Activated CD4-positive, alpha-beta memory T cell treated with anti-CD3 and anti-CD28 coated beads, Interleukin-2, amount 10 ng/mL, durations not matched to agents 7 days and 5 days (primary cell): Measurements from ENCODE around the gene SH3BGRL. TPM values are rescaled to one million over a fixed set of nuclear protein-coding genes. Genes with fewer than 3 reads are reported as not detected.

ENCODE experiments used
- CTCF ChIA-PET: fragments of 350-600 bp; sonication (Branson Sonifier 250); formaldehyde crosslinking; loops from one replicate; lab custom pipeline; 2021; ENCODE audit warnings: antibody characterized with exemption, inconsistent platforms; lab: Charles Lee
- POLR2A ChIA-PET: fragments of 350-600 bp; sonication (Branson Sonifier 250); formaldehyde crosslinking; loops from one replicate; lab custom pipeline; 2021; ENCODE audit warnings: antibody characterized with exemption; lab: Charles Lee
- DNase-seq: peaks from one replicate; pipeline ENCODE4 v3.0.0-alpha.2; 2020
- H3K27ac Mint-ChIP-seq: one replicate; pipeline ENCODE4 v1.8.0; 2021; ENCODE audit warnings: mild to moderate bottlenecking, mixed read lengths
- H3K27me3 Mint-ChIP-seq: one replicate; pipeline ENCODE4 v1.8.0; 2021; ENCODE audit warnings: mixed read lengths
- H3K36me3 Mint-ChIP-seq: one replicate; pipeline ENCODE4 v1.8.0; 2021; ENCODE audit warnings: low read depth, mixed read lengths
- H3K4me1 Mint-ChIP-seq: one replicate; pipeline ENCODE4 v1.8.0; 2021; ENCODE audit warnings: mixed read lengths
- H3K4me3 Mint-ChIP-seq: one replicate; pipeline ENCODE4 v1.8.0; 2021; ENCODE audit warnings: mild to moderate bottlenecking, mixed read lengths
- H3K9me3 Mint-ChIP-seq: one replicate; pipeline ENCODE4 v1.8.0; 2021; ENCODE audit warnings: mixed read lengths
- total RNA-seq, 2 experiments: library from RNA; stranded (reverse); gene quantifications; one replicate each; pipeline ENCODE4 v1.2.3, GENCODE V29; 2021

Gene SH3BGRL
- 10 to 100 TPM; 79.6 to 84.7 TPM for total RNA-seq

DNA sequence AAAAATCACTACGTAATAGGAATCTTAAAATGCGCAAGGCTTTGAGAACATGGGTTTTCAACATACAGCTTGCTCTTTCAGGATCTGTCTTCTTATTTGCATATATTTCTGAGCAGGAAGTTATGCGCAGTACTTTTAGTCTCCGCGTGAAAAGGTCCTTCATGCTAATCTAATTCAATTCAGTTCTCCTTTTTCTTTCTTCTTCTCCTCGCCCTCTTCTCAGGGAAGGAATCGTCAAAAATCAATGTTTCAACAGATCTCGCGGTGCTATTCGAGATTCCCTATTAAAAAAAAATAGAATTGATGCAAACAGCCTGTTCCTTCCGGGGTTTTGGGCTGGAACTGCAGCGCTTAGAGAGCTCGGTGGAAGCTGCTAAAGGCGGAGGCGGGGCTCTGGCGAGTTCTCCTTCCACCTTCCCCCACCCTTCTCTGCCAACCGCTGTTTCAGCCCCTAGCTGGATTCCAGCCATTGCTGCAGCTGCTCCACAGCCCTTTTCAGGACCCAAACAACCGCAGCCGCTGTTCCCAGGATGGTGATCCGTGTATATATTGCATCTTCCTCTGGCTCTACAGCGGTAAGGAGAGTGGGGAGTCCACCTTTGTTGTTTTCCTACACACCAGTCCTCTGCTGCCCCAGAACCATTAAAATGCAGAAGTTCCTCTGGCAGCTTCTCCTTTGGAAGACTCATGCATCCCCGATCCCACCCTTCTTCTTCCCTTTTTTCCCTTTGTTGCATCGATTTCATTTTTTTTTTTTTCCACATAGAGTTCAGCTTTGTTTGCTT lies at the start of gene SH3BGRL, which contains the start of gene HMGN5:
SH3BGRL (plus strand) TSS at position 432 of the 785 bp plus-strand sequence; CDS start at position 531, 99 bp downstream.
HMGN5 (minus strand) TSS at position 243 of the 785 bp plus-strand sequence. CDS start 80,364 bp downstream, outside the sequence.
- peak within 1 kb of the TSS; percentile 96 for H3K27ac Mint-ChIP-seq

DNA sequence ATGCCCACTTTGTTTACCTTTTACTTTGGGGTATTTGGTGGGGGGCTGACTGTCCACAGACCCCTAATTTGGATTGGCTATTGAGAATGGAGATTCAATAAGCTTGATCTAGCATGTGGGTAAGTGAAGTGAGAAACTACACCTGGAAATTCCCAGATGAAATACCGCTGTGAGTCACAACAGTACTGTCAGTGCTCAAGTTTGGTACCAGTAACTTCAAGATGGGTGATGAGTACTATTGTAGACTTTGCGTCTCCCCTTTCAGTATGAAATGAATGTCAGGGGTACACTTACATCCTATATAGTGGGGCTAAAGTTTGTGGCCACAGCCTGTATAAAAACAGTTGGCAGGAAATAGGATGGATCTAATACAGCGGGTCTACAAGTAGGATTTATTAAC lies 33.5 kb upstream of the SH3BGRL start:
- ChIA-PET CTCF (no interaction called here), POLR2A (no interaction called here)
- no peak for DNase-seq
- Mint-ChIP-seq H3K36me3 (no peaks in the 10 kb centered on the region), H3K27ac (no peak overlapping the region), H3K4me1 (no peaks in the 10 kb centered on the region), H3K27me3 (no peaks in the 10 kb centered on the region), H3K4me3 (no peak overlapping the region), H3K9me3 (no peaks in the 10 kb centered on the region)

More for the DNA sequence above, at the start of gene SH3BGRL, which contains the start of gene HMGN5:
- POLR2A ChIA-PET: interaction anchor here (0.7 to 1.5 kb wide), 4 partner anchors 19 to 392 kb away, joined by 3 to 9 read pairs (median 4); partner anchors contain the start of gene BRWD3
- peak; percentile 75 for DNase-seq
- H3K36me3 Mint-ChIP-seq: peaks cover 23% of the 10 kb centered on the region
- CTCF ChIA-PET: interaction anchor here (1.8 to 2.3 kb wide), 3 partner anchors 9 to 393 kb away, joined by 5 to 10 read pairs (median 6); no protein-coding TSS in a partner anchor
- H3K9me3 Mint-ChIP-seq: no peaks in the 10 kb centered on the region
- H3K4me1 Mint-ChIP-seq: peaks cover 35% of the 10 kb centered on the region
- H3K4me3 Mint-ChIP-seq: peak within 1 kb of the TSS; percentile 99
- H3K27me3 Mint-ChIP-seq: no peaks in the 10 kb centered on the region

DNA sequence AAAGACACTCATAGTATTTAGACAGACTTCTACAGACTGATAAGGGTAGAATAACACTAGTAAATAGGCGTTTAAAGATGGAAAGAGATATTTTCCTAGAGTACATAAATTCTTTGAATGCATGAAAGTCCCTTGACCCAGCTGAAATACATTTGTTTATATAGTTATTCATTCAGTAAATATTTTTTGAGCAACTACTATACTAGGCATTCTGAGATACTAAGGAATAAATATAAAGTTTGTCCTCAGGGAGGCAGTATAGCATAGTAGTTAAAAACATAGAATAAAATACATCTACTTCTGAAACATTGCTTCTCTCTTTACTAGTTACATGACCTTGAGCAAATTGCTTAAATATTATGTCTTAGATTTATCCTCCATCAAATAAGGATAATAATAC lies 27.6 kb upstream of the SH3BGRL start:
- H3K4me3 Mint-ChIP-seq: no peak overlapping the region
- CTCF ChIA-PET: interaction anchor here (1.1 kb wide), 1 partner anchor 203 kb away, joined by 5 read pairs; no protein-coding TSS in a partner anchor
- POLR2A ChIA-PET: no interaction called here
- H3K36me3 Mint-ChIP-seq: no peaks in the 10 kb centered on the region
- no peaks in the 10 kb centered on the region for H3K9me3 Mint-ChIP-seq
- no peaks in the 10 kb centered on the region for H3K27me3 Mint-ChIP-seq
- DNase-seq: no peak
- no peak overlapping the region for H3K27ac Mint-ChIP-seq
- no peaks in the 10 kb centered on the region for H3K4me1 Mint-ChIP-seq

DNA sequence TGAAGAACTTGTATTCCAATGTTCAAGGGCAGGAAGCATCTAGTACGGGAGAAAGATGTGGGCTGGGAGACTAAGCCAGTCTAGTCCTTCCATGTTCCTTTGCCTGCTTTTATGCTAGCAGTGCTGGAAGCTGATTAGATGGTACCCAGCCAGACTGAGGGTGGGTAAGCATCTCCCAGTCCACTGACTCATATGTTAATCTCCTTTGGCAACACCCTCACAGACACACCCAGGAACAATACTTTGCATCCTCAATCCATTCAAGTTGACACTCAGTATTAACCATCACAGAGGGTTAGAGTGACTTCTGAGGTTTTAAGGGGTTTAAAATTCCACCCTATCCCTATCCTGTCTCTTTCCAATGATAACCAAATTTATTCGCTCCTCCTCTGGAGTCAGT lies 6.6 kb upstream of the SH3BGRL start:
- H3K9me3 Mint-ChIP-seq: no peaks in the 10 kb centered on the region
- H3K27ac Mint-ChIP-seq: no peak overlapping the region
- H3K36me3 Mint-ChIP-seq: no peaks in the 10 kb centered on the region
- CTCF ChIA-PET: interaction anchor here (0.6 to 1.6 kb wide), 7 partner anchors 10 to 503 kb away, joined by 3 read pairs; no protein-coding TSS in a partner anchor
- H3K4me3 Mint-ChIP-seq: no peak overlapping the region
- POLR2A ChIA-PET: no interaction called here
- peaks cover 3% of the 10 kb centered on the region for H3K4me1 Mint-ChIP-seq
- no peaks in the 10 kb centered on the region for H3K27me3 Mint-ChIP-seq
- DNase-seq: no peak

DNA sequence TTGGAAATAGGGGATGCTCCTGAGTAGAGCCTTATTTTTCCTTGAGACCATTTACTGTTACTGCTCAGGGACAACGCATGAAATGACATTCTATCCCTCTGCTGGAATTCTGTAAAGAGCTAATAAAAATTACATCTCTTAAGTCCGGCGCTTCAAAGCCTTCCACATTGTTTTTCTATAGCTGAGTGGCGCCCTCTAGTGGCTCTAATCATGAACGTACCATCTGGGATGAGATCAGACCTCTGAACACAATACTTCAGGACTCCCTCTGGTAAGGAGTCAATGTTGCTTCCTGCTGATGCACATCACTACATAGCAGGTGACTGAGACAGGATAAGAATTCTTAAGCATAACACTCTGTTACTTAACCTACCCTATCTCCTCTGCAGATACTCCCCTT lies 6.2 kb upstream of the SH3BGRL start:
- H3K36me3 Mint-ChIP-seq: no peaks in the 10 kb centered on the region
- H3K27me3 Mint-ChIP-seq: no peaks in the 10 kb centered on the region
- no peak overlapping the region for H3K27ac Mint-ChIP-seq
- ChIA-PET POLR2A (no interaction called here), CTCF (interaction anchor here (0.6 to 1.6 kb wide), 8 partner anchors 9 to 504 kb away, joined by 3 read pairs; no protein-coding TSS in a partner anchor)
- DNase-seq: peak; percentile 56
- H3K4me1 Mint-ChIP-seq: peaks cover 3% of the 10 kb centered on the region
- no peak overlapping the region for H3K4me3 Mint-ChIP-seq
- H3K9me3 Mint-ChIP-seq: no peaks in the 10 kb centered on the region

DNA sequence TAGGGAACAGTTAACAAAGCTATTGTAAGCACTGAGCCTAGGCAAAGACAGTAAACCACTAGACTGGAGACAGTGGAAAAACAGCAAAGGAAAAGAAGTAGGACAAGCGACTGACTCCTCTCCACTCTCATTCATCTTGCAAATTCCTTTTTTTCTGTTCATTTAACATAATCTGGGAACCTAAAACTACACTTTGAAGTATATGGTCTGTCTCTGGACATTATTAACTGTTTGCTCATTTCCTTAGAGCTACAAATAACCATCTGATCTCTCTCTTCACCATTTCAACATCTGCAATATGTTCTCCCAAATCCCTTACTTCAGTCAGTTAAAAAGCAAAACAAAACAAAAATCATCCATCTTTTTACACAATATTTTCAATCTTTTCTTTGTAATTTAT lies 831 bp upstream of the SH3BGRL start:
- POLR2A ChIA-PET: no interaction called here
- H3K4me3 Mint-ChIP-seq: peak overlapping the region; percentile 99
- CTCF ChIA-PET: interaction anchor here (1.8 to 2.3 kb wide), 3 partner anchors 9 to 393 kb away, joined by 5 to 10 read pairs (median 6); no protein-coding TSS in a partner anchor
- no peaks in the 10 kb centered on the region for H3K27me3 Mint-ChIP-seq
- H3K36me3 Mint-ChIP-seq: peaks cover 15% of the 10 kb centered on the region
- no peak for DNase-seq
- H3K4me1 Mint-ChIP-seq: peaks cover 31% of the 10 kb centered on the region
- peak overlapping the region; percentile 96 for H3K27ac Mint-ChIP-seq
- H3K9me3 Mint-ChIP-seq: no peaks in the 10 kb centered on the region

DNA sequence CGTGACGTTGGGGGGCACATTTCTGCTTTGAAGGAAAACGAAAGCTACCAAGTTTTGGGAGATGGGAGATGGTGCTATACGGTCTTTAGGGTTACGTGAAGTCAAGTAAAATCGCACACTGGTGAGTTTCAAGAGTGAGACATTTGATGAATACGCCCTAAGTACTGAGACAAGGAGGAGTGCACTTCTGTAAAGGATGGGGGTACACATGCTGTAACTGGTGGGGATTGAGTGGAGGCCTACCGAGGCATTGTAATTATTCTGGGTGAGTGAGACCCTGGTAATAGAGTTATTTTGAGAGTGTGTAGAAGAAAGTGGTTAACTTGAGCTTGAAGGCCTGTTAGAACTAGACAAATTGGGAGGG lies 536 bp downstream of the SH3BGRL start:
- H3K27me3 Mint-ChIP-seq: no peaks in the 10 kb centered on the region
- ChIA-PET POLR2A (interaction anchor here (1.1 to 1.5 kb wide), 3 partner anchors 35 to 393 kb away, joined by 3 to 9 read pairs (median 5); partner anchors contain the start of gene BRWD3), CTCF (interaction anchor here (1.8 to 2.3 kb wide), 3 partner anchors 8 to 394 kb away, joined by 5 to 10 read pairs (median 6); no protein-coding TSS in a partner anchor)
- H3K4me1 Mint-ChIP-seq: peaks cover 35% of the 10 kb centered on the region
- no peak for DNase-seq
- H3K27ac Mint-ChIP-seq: peak overlapping the region; percentile 96
- no peaks in the 10 kb centered on the region for H3K9me3 Mint-ChIP-seq
- peak overlapping the region; percentile 99 for H3K4me3 Mint-ChIP-seq
- peaks cover 23% of the 10 kb centered on the region for H3K36me3 Mint-ChIP-seq

DNA sequence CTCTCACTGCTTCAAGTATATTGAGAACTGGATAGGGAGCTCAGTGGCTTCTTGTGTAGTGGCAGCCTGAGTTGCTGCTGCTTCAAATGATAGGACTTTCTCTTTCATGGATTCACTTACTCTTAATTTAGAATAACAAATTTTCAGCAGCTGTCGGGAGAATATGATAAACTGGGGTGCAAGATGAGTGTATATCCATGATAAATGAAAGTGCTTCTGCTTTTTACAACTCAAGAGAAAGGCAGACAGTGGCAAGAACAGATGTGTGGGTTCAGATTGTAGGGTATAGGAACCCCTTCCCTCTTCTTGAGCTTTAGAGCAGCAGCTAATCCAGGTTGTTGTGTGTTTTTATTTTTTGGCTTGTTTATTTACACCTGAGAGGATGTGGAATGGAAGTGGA lies 1.0 kb downstream of the SH3BGRL start:
- Mint-ChIP-seq H3K36me3 (peaks cover 28% of the 10 kb centered on the region), H3K4me3 (peak overlapping the region; percentile 99), H3K27ac (peak overlapping the region; percentile 96), H3K27me3 (no peaks in the 10 kb centered on the region), H3K9me3 (no peaks in the 10 kb centered on the region), H3K4me1 (peaks cover 35% of the 10 kb centered on the region)
- POLR2A ChIA-PET: interaction anchor here (1.3 to 1.5 kb wide), 2 partner anchors 34 to 82 kb away, joined by 3 to 5 read pairs; no protein-coding TSS in a partner anchor
- CTCF ChIA-PET: interaction anchor here (1.8 to 2.3 kb wide), 2 partner anchors 82 to 394 kb away, joined by 6 to 10 read pairs; no protein-coding TSS in a partner anchor
- no peak for DNase-seq

DNA sequence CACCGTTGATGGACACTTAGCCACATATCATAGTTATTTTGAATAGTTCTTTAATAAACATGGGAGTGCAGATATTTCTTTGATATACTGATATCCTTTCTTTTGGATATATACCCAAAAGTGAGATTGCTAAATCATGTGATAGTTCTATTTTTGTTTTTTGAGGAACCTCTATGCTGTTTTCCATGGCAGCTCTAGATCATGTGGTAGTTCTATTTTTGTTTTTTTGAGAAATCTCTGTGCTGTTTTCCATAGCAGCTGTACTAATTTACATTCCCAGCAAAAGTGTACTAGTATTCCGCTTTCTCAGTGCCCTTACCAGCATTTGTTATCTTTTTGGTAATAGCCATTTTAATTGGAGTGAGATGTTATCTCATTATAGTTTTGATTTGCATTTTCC lies 3.6 kb downstream of the SH3BGRL start:
- Mint-ChIP-seq H3K9me3 (no peaks in the 10 kb centered on the region), H3K36me3 (peaks cover 33% of the 10 kb centered on the region), H3K27me3 (no peaks in the 10 kb centered on the region), H3K4me1 (peaks cover 35% of the 10 kb centered on the region), H3K4me3 (no peak overlapping the region), H3K27ac (no peak overlapping the region)
- no peak for DNase-seq
- ChIA-PET POLR2A (no interaction called here), CTCF (interaction anchor here (1.2 kb wide), 1 partner anchor 10 kb away, joined by 3 read pairs; no protein-coding TSS in a partner anchor)

DNA sequence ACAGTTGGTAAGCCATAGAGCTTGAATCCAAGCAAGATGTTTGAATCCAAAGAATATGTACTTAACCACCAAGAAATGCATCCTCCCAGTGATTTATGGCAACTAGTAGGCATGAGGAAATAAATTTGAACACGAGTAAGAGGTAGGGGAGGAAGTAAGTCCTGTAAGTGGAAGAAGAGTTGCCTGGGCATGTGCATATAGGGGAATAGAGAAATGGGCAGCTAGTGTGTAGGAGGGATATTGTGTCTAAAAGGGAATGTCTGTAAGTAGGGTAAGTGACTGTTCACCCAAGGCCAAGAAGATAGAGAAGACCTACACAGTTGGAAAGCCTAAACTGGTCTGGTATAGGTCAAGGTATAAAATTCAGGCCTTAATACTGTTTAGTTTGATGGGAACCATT lies 4.6 kb downstream of the SH3BGRL start:
- no peaks in the 10 kb centered on the region for H3K9me3 Mint-ChIP-seq
- peaks cover 28% of the 10 kb centered on the region for H3K4me1 Mint-ChIP-seq
- DNase-seq: no peak
- H3K27ac Mint-ChIP-seq: no peak overlapping the region
- POLR2A ChIA-PET: no interaction called here
- H3K4me3 Mint-ChIP-seq: no peak overlapping the region
- CTCF ChIA-PET: interaction anchor here (1.2 kb wide), 1 partner anchor 11 kb away, joined by 3 read pairs; no protein-coding TSS in a partner anchor
- no peaks in the 10 kb centered on the region for H3K27me3 Mint-ChIP-seq
- H3K36me3 Mint-ChIP-seq: peaks cover 33% of the 10 kb centered on the region

DNA sequence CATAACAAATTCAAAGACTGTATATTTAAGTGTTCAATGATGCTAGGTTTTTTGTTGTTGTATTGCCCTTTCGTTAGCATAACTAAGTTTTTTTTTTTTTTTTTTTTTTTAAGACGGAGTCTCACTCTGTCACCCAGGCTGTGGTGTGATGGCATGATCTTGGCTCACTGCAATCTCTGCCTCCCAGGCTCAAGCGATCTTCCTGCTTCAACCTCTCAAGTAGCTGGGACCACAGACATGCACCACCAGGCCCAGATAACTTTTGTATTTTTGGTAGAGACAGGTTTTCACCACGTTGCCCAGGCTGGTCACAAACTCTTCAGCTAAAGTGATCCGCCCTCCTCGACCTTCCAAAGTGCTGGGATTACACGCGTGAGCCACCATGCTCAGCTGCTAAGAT lies 7.0 kb downstream of the SH3BGRL start:
- ChIA-PET POLR2A (no interaction called here), CTCF (no interaction called here)
- no peak overlapping the region for H3K4me3 Mint-ChIP-seq

DNA sequence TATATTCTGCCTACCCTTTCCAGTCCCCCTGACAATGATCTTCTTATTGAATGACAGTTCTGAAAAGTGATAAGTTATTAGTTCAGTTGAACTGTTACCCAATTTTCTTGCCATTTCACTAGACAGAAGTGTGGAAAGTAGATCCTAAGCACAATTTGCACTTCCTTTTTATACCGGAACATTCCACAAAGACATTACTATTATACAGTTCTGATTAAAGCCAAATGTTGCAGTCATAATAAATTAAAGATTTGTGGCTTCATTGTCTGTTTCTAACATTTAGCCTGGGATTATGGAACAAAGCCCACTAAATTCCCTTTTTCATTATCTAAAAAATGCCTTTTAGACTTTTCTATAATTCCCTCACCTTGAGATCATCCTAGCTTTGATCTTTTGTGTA lies 13.8 kb downstream of the SH3BGRL start:
- Mint-ChIP-seq H3K4me1 (no peaks in the 10 kb centered on the region), H3K9me3 (no peaks in the 10 kb centered on the region), H3K4me3 (no peak overlapping the region), H3K36me3 (peaks cover 18% of the 10 kb centered on the region), H3K27me3 (no peaks in the 10 kb centered on the region), H3K27ac (no peak overlapping the region)
- no peak for DNase-seq
- POLR2A ChIA-PET: no interaction called here
- CTCF ChIA-PET: no interaction called here

More for the DNA sequence above, 7.0 kb downstream of the SH3BGRL start:
- Mint-ChIP-seq H3K4me1 (peaks cover 19% of the 10 kb centered on the region), H3K27ac (no peak overlapping the region), H3K9me3 (no peaks in the 10 kb centered on the region), H3K27me3 (no peaks in the 10 kb centered on the region), H3K36me3 (peaks cover 34% of the 10 kb centered on the region)
- no peak for DNase-seq

DNA sequence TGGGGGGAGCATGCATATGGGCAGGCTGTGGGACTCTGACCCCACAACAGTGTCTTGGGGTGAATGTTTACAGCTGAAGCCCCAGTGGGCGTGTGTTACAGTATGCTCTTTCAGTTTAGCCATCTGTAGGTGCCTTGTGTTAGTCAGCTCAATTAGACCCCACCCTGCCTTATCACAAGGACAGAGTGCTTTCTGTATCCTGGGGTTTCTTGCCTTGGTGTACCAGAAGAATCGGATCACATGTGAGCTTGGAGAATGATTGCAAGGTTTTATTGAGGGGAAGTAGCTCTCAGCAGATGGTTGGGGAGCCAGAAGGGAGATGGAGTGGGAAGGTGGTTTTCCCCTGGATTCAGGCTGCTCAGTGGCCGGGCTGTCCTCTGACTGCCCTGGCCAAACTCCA lies 27.3 kb downstream of the SH3BGRL start:
- CTCF ChIA-PET: no interaction called here
- no peak overlapping the region for H3K4me3 Mint-ChIP-seq
- no peaks in the 10 kb centered on the region for H3K9me3 Mint-ChIP-seq

More for the DNA sequence above, 27.3 kb downstream of the SH3BGRL start:
- POLR2A ChIA-PET: no interaction called here
- H3K27me3 Mint-ChIP-seq: no peaks in the 10 kb centered on the region
- no peak for DNase-seq
- peaks cover 10% of the 10 kb centered on the region for H3K36me3 Mint-ChIP-seq
- no peaks in the 10 kb centered on the region for H3K4me1 Mint-ChIP-seq
- H3K27ac Mint-ChIP-seq: no peak overlapping the region
